ENCODE measurements around the gene SHISAL1.

The SHISAL1 gene

GRCh38 chr22:44259366-44260215 is 53.2 kb downstream of the SHISAL1 start:
- H3K9me3 ChIP-seq (ENCODE audit: insufficient read depth, low read depth, low read length), result no peaks in the 10 kb centered on the region
- H3K36me3 ChIP-seq (ENCODE audit: insufficient read depth, low read depth, low read length), result no peaks in the 10 kb centered on the region
- H3K9ac ChIP-seq (ENCODE audit: low read depth, low read length), result no peak overlapping the region
- H3K4me1 ChIP-seq (ENCODE audit: insufficient read depth, low read length), result peaks cover 5% of the 10 kb centered on the region
- H3K4me3 ChIP-seq (ENCODE audit: low read length), result no peak overlapping the region
- no peak overlapping the region for H3K27ac ChIP-seq (ENCODE audit: low read length)
- no peaks in the 10 kb centered on the region for H3K27me3 ChIP-seq (ENCODE audit: insufficient read depth, low read length)

GRCh38 chr22:44256556-44257485 is 55.9 kb downstream of the SHISAL1 start:
- H3K4me3 ChIP-seq (ENCODE audit: low read length), result no peak overlapping the region
- H3K4me1 ChIP-seq (ENCODE audit: insufficient read depth, low read length), result no peaks in the 10 kb centered on the region; the same call in none of the 2 replicates
- no peak overlapping the region for H3K27ac ChIP-seq (ENCODE audit: low read length)
- no peak overlapping the region for H3K9ac ChIP-seq (ENCODE audit: low read depth, low read length)
- no peaks in the 10 kb centered on the region for H3K9me3 ChIP-seq (ENCODE audit: insufficient read depth, low read depth, low read length)
- no peaks in the 10 kb centered on the region for H3K27me3 ChIP-seq (ENCODE audit: insufficient read depth, low read length)
- H3K36me3 ChIP-seq (ENCODE audit: insufficient read depth, low read depth, low read length), result no peaks in the 10 kb centered on the region

- no peaks in the 10 kb centered on the region for H3K36me3 ChIP-seq (ENCODE audit: insufficient read depth, low read depth, low read length)
- no peaks in the 10 kb centered on the region; the same call in none of the 2 replicates for H3K4me1 ChIP-seq (ENCODE audit: insufficient read depth, low read length)
- no peak overlapping the region for H3K4me3 ChIP-seq (ENCODE audit: low read length)
- H3K27ac ChIP-seq (ENCODE audit: low read length), result no peak overlapping the region
- H3K27me3 ChIP-seq (ENCODE audit: insufficient read depth, low read length), result no peaks in the 10 kb centered on the region
- no peaks in the 10 kb centered on the region; the same call in 1 of the 2 replicates for H3K9me3 ChIP-seq (ENCODE audit: insufficient read depth, low read depth, low read length)
- H3K9ac ChIP-seq (ENCODE audit: low read depth, low read length), result no peak overlapping the region
Measured at GRCh38 chr22:44256085-44256484, 56.7 kb downstream of the SHISAL1 start.

GRCh38 chr22:44254811-44255210 is 57.9 kb downstream of the SHISAL1 start:
- no peaks in the 10 kb centered on the region; the same call in none of the 2 replicates for H3K4me1 ChIP-seq (ENCODE audit: insufficient read depth, low read length)

GRCh38 chr22:44249376-44250147 is 63.2 kb downstream of the SHISAL1 start:
- no peak overlapping the region for H3K4me3 ChIP-seq (ENCODE audit: low read length)
- no peaks in the 10 kb centered on the region for H3K27me3 ChIP-seq (ENCODE audit: insufficient read depth, low read length)
- H3K4me1 ChIP-seq (ENCODE audit: insufficient read depth, low read length), result no peaks in the 10 kb centered on the region
- H3K27ac ChIP-seq (ENCODE audit: low read length), result no peak overlapping the region
- peaks cover 17% of the 10 kb centered on the region; the same call in 1 of the 2 replicates for H3K9me3 ChIP-seq (ENCODE audit: insufficient read depth, low read depth, low read length)
- no peak overlapping the region for H3K9ac ChIP-seq (ENCODE audit: low read depth, low read length)
- H3K36me3 ChIP-seq (ENCODE audit: insufficient read depth, low read depth, low read length), result no peaks in the 10 kb centered on the region

More at GRCh38 chr22:44254811-44255210, 57.9 kb downstream of the SHISAL1 start:
- H3K27me3 ChIP-seq (ENCODE audit: insufficient read depth, low read length), result no peaks in the 10 kb centered on the region
- no peak overlapping the region for H3K27ac ChIP-seq (ENCODE audit: low read length)
- H3K36me3 ChIP-seq (ENCODE audit: insufficient read depth, low read depth, low read length), result no peaks in the 10 kb centered on the region
- no peak overlapping the region for H3K9ac ChIP-seq (ENCODE audit: low read depth, low read length)
- H3K9me3 ChIP-seq (ENCODE audit: insufficient read depth, low read depth, low read length), result peaks cover 13% of the 10 kb centered on the region; the same call in 1 of the 2 replicates
- H3K4me3 ChIP-seq (ENCODE audit: low read length), result no peak overlapping the region

- Histone ChIP-seq H3K27ac (ENCODE audit: low read length) (no peak overlapping the region), H3K9ac (ENCODE audit: low read depth, low read length) (no peak overlapping the region)
Measured at GRCh38 chr22:44248926-44249325, 63.8 kb downstream of the SHISAL1 start.

GRCh38 chr22:44247923-44248892 is 64.5 kb downstream of the SHISAL1 start:
- H3K9ac ChIP-seq (ENCODE audit: low read depth, low read length), result no peak overlapping the region
- H3K27me3 ChIP-seq (ENCODE audit: insufficient read depth, low read length), result no peaks in the 10 kb centered on the region
- peaks cover 17% of the 10 kb centered on the region; the same call in 1 of the 2 replicates for H3K9me3 ChIP-seq (ENCODE audit: insufficient read depth, low read depth, low read length)
- H3K27ac ChIP-seq (ENCODE audit: low read length), result no peak overlapping the region
- no peaks in the 10 kb centered on the region for H3K36me3 ChIP-seq (ENCODE audit: insufficient read depth, low read depth, low read length)
- no peaks in the 10 kb centered on the region for H3K4me1 ChIP-seq (ENCODE audit: insufficient read depth, low read length)
- H3K4me3 ChIP-seq (ENCODE audit: low read length), result no peak overlapping the region

More at GRCh38 chr22:44248926-44249325, 63.8 kb downstream of the SHISAL1 start:
- H3K4me3 ChIP-seq (ENCODE audit: low read length), result no peak overlapping the region
- H3K27me3 ChIP-seq (ENCODE audit: insufficient read depth, low read length), result no peaks in the 10 kb centered on the region
- H3K36me3 ChIP-seq (ENCODE audit: insufficient read depth, low read depth, low read length), result no peaks in the 10 kb centered on the region
- no peaks in the 10 kb centered on the region for H3K4me1 ChIP-seq (ENCODE audit: insufficient read depth, low read length)
- H3K9me3 ChIP-seq (ENCODE audit: insufficient read depth, low read depth, low read length), result peaks cover 17% of the 10 kb centered on the region; the same call in 1 of the 2 replicates

- Histone ChIP-seq H3K36me3 (ENCODE audit: insufficient read depth, low read depth, low read length) (no peaks in the 10 kb centered on the region), H3K27me3 (ENCODE audit: insufficient read depth, low read length) (no peaks in the 10 kb centered on the region), H3K9ac (ENCODE audit: low read depth, low read length) (no peak overlapping the region), H3K4me3 (ENCODE audit: low read length) (no peak overlapping the region), H3K4me1 (ENCODE audit: insufficient read depth, low read length) (no peaks in the 10 kb centered on the region), H3K27ac (ENCODE audit: low read length) (no peak overlapping the region), H3K9me3 (ENCODE audit: insufficient read depth, low read depth, low read length) (peaks cover 17% of the 10 kb centered on the region; the same call in 1 of the 2 replicates)
Measured at GRCh38 chr22:44247346-44247745, 65.4 kb downstream of the SHISAL1 start.

GRCh38 chr22:44246615-44247326 is 66.0 kb downstream of the SHISAL1 start:
- H3K27ac ChIP-seq (ENCODE audit: low read length), result no peak overlapping the region
- H3K27me3 ChIP-seq (ENCODE audit: insufficient read depth, low read length), result no peaks in the 10 kb centered on the region
- no peaks in the 10 kb centered on the region for H3K4me1 ChIP-seq (ENCODE audit: insufficient read depth, low read length)
- peaks cover 17% of the 10 kb centered on the region; the same call in 1 of the 2 replicates for H3K9me3 ChIP-seq (ENCODE audit: insufficient read depth, low read depth, low read length)
- H3K4me3 ChIP-seq (ENCODE audit: low read length), result no peak overlapping the region
- H3K9ac ChIP-seq (ENCODE audit: low read depth, low read length), result no peak overlapping the region
- no peaks in the 10 kb centered on the region for H3K36me3 ChIP-seq (ENCODE audit: insufficient read depth, low read depth, low read length)

- H3K4me3 ChIP-seq (ENCODE audit: low read length), result no peak overlapping the region
- peaks cover 15% of the 10 kb centered on the region; the same call in 1 of the 2 replicates for H3K9me3 ChIP-seq (ENCODE audit: insufficient read depth, low read depth, low read length)
- H3K4me1 ChIP-seq (ENCODE audit: insufficient read depth, low read length), result no peaks in the 10 kb centered on the region
- no peaks in the 10 kb centered on the region for H3K36me3 ChIP-seq (ENCODE audit: insufficient read depth, low read depth, low read length)
- no peak overlapping the region for H3K27ac ChIP-seq (ENCODE audit: low read length)
- H3K27me3 ChIP-seq (ENCODE audit: insufficient read depth, low read length), result no peaks in the 10 kb centered on the region
- no peak overlapping the region for H3K9ac ChIP-seq (ENCODE audit: low read depth, low read length)
Measured at GRCh38 chr22:44245867-44246266, 66.9 kb downstream of the SHISAL1 start.

All from iPS-20b (cell line).